DND-41 (cell line): ENCODE data around the gene PSMB1.

ENCODE experiments used
- ATAC-seq: fragments of 200-7000 bp; cut with Tn5 transposase; 3 replicates; pipeline ENCODE4 v1.9.1; 2021; ENCODE audit warnings: low read depth; ENCODE audit not compliant: insufficient read depth
- DNase-seq: peaks from one replicate; pipeline ENCODE4 v3.0.0-alpha.2; 2020
- H2AFZ ChIP-seq: 2 replicates; pipeline ENCODE4 v1.6.0; 2012; ENCODE audit warnings: low read depth, low read length
- H3K27ac ChIP-seq: 2 replicates; pipeline ENCODE4 v1.5.1; 2012; ENCODE audit warnings: low read length, inconsistent platforms
- H3K27me3 ChIP-seq: fragments of 200-600 bp; sonication (generic); 2 replicates; pipeline ENCODE4 v1.6.0; 2012; ENCODE audit warnings: low read length, mild to moderate bottlenecking, inconsistent platforms; ENCODE audit not compliant: insufficient read depth, poor library complexity
- H3K36me3 ChIP-seq: 2 replicates; pipeline ENCODE4 v1.5.1; 2012; ENCODE audit warnings: low read length, inconsistent platforms; ENCODE audit not compliant: insufficient read depth
- H3K4me1 ChIP-seq: 2 replicates; pipeline ENCODE4 v1.5.1; 2012; ENCODE audit warnings: mild to moderate bottlenecking, low read length; ENCODE audit not compliant: insufficient read depth
- H3K4me2 ChIP-seq: 2 replicates; pipeline ENCODE4 v1.6.0; 2012; ENCODE audit warnings: mild to moderate bottlenecking, moderate library complexity, low read length, inconsistent platforms; ENCODE audit not compliant: insufficient read depth
- H3K4me3 ChIP-seq, 2 experiments: fragments of 200-600 bp in 1 of 2; shearing (Covaris generic) in 1 of 2; 2 replicates each; pipeline ENCODE4 v1.5.1; 2012 to 2016; ENCODE audit warnings: inconsistent platforms in 2 of 2, low read length in 2 of 2, mild to moderate bottlenecking in 2 of 2, low read depth in 1 of 2, moderate library complexity in 1 of 2
- H3K79me2 ChIP-seq: 2 replicates; pipeline ENCODE4 v1.6.0; 2012; ENCODE audit warnings: low read length, inconsistent platforms; ENCODE audit not compliant: insufficient read depth
- H3K9ac ChIP-seq: 2 replicates; pipeline ENCODE4 v1.6.0; 2012; ENCODE audit warnings: low read depth, mild to moderate bottlenecking, inconsistent platforms, low read length, moderate library complexity
- H3K9me3 ChIP-seq: 2 replicates; pipeline ENCODE4 v1.5.1; 2012; ENCODE audit warnings: low read length, moderate library complexity, mild to moderate bottlenecking, inconsistent platforms; ENCODE audit not compliant: insufficient read depth, severe bottlenecking
- H4K20me1 ChIP-seq: 2 replicates; pipeline ENCODE4 v1.6.0; 2012; ENCODE audit warnings: low read length; ENCODE audit not compliant: insufficient read depth
- EZH2 ChIP-seq: IDR thresholded peaks from 3 replicates; pipeline ENCODE4 v1.6.1; 2012; ENCODE audit warnings: borderline replicate concordance, low read depth, mild to moderate bottlenecking, moderate library complexity, low read length, inconsistent platforms; ENCODE audit not compliant: severe bottlenecking
- TF ChIP-seq, protein P1 (sequence below): IDR thresholded peaks from 2 replicates; pipeline ENCODE4 v1.5.1; 2012; ENCODE audit warnings: borderline replicate concordance, low read length, moderate library complexity, mild to moderate bottlenecking; ENCODE audit not compliant: poor library complexity, severe bottlenecking; ENCODE audit errors: extremely low read depth

Gene PSMB1

GRCh38 chr6:170554796-170555137 is 1.7 kb upstream of the PSMB1 start:
- Histone ChIP-seq H3K27me3 (no peaks in the 10 kb centered on the region), H3K36me3 (peaks cover 45% of the 10 kb centered on the region), H3K79me2 (peaks cover 94% of the 10 kb centered on the region), H3K4me3 (peak overlapping the region; percentile 90 to 91), H3K27ac (peak overlapping the region; percentile 77), H3K4me1 (peaks cover 53% of the 10 kb centered on the region), H2AFZ (peak overlapping the region; percentile 71), H3K4me2 (peak overlapping the region; percentile 76), H3K9ac (peak overlapping the region; percentile 78), H3K9me3 (no peaks in the 10 kb centered on the region), H4K20me1 (peaks cover 42% of the 10 kb centered on the region)
- DNase-seq (no peak), ATAC-seq (no peak)
- TF ChIP-seq, protein P1, sequence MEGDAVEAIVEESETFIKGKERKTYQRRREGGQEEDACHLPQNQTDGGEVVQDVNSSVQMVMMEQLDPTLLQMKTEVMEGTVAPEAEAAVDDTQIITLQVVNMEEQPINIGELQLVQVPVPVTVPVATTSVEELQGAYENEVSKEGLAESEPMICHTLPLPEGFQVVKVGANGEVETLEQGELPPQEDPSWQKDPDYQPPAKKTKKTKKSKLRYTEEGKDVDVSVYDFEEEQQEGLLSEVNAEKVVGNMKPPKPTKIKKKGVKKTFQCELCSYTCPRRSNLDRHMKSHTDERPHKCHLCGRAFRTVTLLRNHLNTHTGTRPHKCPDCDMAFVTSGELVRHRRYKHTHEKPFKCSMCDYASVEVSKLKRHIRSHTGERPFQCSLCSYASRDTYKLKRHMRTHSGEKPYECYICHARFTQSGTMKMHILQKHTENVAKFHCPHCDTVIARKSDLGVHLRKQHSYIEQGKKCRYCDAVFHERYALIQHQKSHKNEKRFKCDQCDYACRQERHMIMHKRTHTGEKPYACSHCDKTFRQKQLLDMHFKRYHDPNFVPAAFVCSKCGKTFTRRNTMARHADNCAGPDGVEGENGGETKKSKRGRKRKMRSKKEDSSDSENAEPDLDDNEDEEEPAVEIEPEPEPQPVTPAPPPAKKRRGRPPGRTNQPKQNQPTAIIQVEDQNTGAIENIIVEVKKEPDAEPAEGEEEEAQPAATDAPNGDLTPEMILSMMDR, result no peak
- no peak for TF ChIP-seq EZH2

DNA sequence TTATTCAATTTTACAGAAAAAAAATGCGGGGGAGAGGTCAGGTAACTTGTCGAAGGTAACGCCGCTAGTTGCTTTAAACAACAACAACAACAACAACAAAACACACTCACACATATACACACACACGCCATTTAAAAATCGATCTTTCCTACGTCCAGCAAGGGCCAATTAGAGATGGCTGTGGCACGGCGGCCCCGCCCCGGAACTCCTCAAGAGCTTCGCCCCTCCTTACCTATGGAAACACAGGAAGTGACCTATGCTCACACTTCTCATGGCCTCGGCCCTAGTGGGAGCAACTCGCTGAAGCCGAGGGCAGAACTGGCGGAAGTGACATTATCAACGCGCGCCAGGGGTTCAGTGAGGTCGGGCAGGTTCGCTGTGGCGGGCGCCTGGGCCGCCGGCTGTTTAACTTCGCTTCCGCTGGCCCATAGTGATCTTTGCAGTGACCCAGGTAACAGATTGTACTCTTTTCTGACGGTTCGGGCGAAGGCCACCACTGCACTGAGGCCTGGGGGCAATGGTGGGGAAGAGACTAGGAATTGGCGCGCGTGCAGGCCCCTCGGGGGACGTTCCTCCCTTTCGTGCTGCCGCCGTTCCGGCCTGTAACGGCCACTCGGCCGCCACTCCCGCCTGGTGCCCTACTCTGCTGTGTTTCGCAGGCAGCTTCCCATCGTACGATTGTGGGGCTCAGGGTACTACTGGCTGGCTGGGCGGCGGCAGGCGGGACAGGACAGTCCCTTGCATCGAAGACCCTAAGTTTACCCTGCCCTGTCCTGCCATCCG is 1.1 kb upstream of the PSMB1 start, which contains the start of gene TBP:
Gene TBP (plus strand): TSS at position 357 of the 783 bp plus-strand sequence. CDS start 2,661 bp downstream, outside the sequence.
- Histone ChIP-seq H4K20me1 (peaks cover 48% of the 10 kb centered on the region), H3K36me3 (peaks cover 45% of the 10 kb centered on the region), H3K4me1 (peaks cover 56% of the 10 kb centered on the region), H3K9me3 (no peaks in the 10 kb centered on the region), H2AFZ (peak within 1 kb of the TSS; percentile 82), H3K27me3 (no peaks in the 10 kb centered on the region), H3K9ac (peak within 1 kb of the TSS; percentile 78), H3K4me2 (peak within 1 kb of the TSS; percentile 87), H3K27ac (peak within 1 kb of the TSS; percentile 94), H3K4me3 (peak within 1 kb of the TSS; percentile 90 to 91), H3K79me2 (peaks cover 94% of the 10 kb centered on the region)
- peak; percentile 92 for ATAC-seq
- TF ChIP-seq, protein P1, result no peak
- no peak for TF ChIP-seq EZH2
- DNase-seq, result peak; percentile 97

GRCh38 chr6:170553534-170554012 is 466 bp upstream of the PSMB1 start:
- Histone ChIP-seq H3K27me3 (no peaks in the 10 kb centered on the region), H3K36me3 (peaks cover 46% of the 10 kb centered on the region), H3K9me3 (no peaks in the 10 kb centered on the region), H3K79me2 (peaks cover 94% of the 10 kb centered on the region), H3K4me3 (peak overlapping the region; percentile 90 to 91), H3K27ac (peak overlapping the region; percentile 94), H2AFZ (peak overlapping the region; percentile 82), H4K20me1 (peaks cover 52% of the 10 kb centered on the region), H3K4me1 (peaks cover 56% of the 10 kb centered on the region), H3K9ac (peak overlapping the region; percentile 78), H3K4me2 (peak overlapping the region; percentile 87)
- no peak for DNase-seq
- ATAC-seq, result peak; percentile 60
- no peak for TF ChIP-seq EZH2
- TF ChIP-seq, protein P1, result no peak
